Thymus (tissue), 11 donors: ENCODE results near the gene RAPGEF4. TPM values are rescaled to one million over a fixed set of nuclear protein-coding genes. Genes with fewer than 3 reads are reported as not detected.

Experiments used
- DNase-seq, 9 donors: peaks; one replicate each; pipeline ENCODE4 v3.0.0-alpha.2; 2013; ENCODE audit warnings: low spot score in 9 of 9, low read depth in 6 of 9, missing footprints in 1 of 9
- H3K27ac ChIP-seq, 2 donors: one replicate each; pipeline ENCODE4 v1.5.1; 2013; ENCODE audit warnings: control low read depth in 1 of 2, low read depth in 1 of 2, low read length in 1 of 2, mild to moderate bottlenecking in 1 of 2, moderate library complexity in 1 of 2
- H3K27me3 ChIP-seq, 2 donors: one replicate each; pipeline ENCODE4 v1.5.1; 2013; ENCODE audit warnings: low read length in 1 of 2; ENCODE audit not compliant: control insufficient read depth in 2 of 2, insufficient read depth in 1 of 2
- H3K36me3 ChIP-seq, 2 donors: one replicate each; pipeline ENCODE4 v1.5.1; 2013; ENCODE audit warnings: low read length in 1 of 2, mild to moderate bottlenecking in 1 of 2, moderate library complexity in 1 of 2; ENCODE audit not compliant: control insufficient read depth in 2 of 2, insufficient read depth in 2 of 2
- H3K4me1 ChIP-seq, 2 donors: one replicate each; pipeline ENCODE4 v1.5.1; 2013; ENCODE audit warnings: low read length in 2 of 2; ENCODE audit not compliant: control insufficient read depth in 2 of 2, insufficient read depth in 2 of 2
- H3K4me3 ChIP-seq, 2 donors: one replicate each; pipeline ENCODE4 v1.5.1; 2013; ENCODE audit warnings: low read length in 2 of 2, control low read depth in 1 of 2, mild to moderate bottlenecking in 1 of 2
- H3K9me3 ChIP-seq, 2 donors: one replicate each; pipeline ENCODE4 v1.5.1; 2013; ENCODE audit warnings: low read length in 1 of 2, mild to moderate bottlenecking in 1 of 2; ENCODE audit not compliant: control insufficient read depth in 2 of 2, insufficient read depth in 1 of 2
- WGBS: extraction: QIAGEN DNeasy Blood & Tissue Kit; methylation state at CpG from one replicate; pipeline ENCODE4 v1.1.7; 2013; 5-methylcytosine and 5-hydroxymethylcytosine counted together
- polyA plus RNA-seq: library from polyadenylated mRNA; stranded (reverse); fragments of 200-250 nt; gene quantifications from one replicate; pipeline ENCODE4 v1.2.3, GENCODE V29; 2013
- total RNA-seq: library from RNA; stranded (reverse); fragments of 120-200 nt; gene quantifications from one replicate; pipeline ENCODE4 v1.2.4, GENCODE V29; 2013
- donor health status: healthy.

The RAPGEF4 gene
- total and polyA plus RNA-seq, 2 donors = 2.0 to 3.6 TPM

- WGBS = 98% methylated on average over 6 of the region's 6 CpGs
- H3K27me3 ChIP-seq = no peaks in the 10 kb centered on the region
- no peaks in the 10 kb centered on the region for H3K36me3 ChIP-seq
- H3K9me3 ChIP-seq = no peaks in the 10 kb centered on the region
- no peak overlapping the region for H3K27ac ChIP-seq
- peaks cover 4 to 7% of the 10 kb centered on the region in 2 donors for H3K4me1 ChIP-seq
- no peak for DNase-seq
- no peak overlapping the region for H3K4me3 ChIP-seq
Measured at GRCh38 chr2:172921532-172922236, 186.0 kb downstream of the RAPGEF4 start.

GRCh38 chr2:172922306-172922705 lies 186.7 kb downstream of the RAPGEF4 start:
- no peaks in the 10 kb centered on the region for H3K36me3 ChIP-seq
- no peak overlapping the region for H3K27ac ChIP-seq
- peaks cover 0 to 3% of the 10 kb centered on the region in 2 donors for H3K4me1 ChIP-seq
- no peak for DNase-seq
- WGBS = 93% methylated on average over 2 of the region's 2 CpGs
- H3K4me3 ChIP-seq = no peak overlapping the region
- H3K9me3 ChIP-seq = no peaks in the 10 kb centered on the region
- H3K27me3 ChIP-seq = no peaks in the 10 kb centered on the region

- no peak overlapping the region for H3K27ac ChIP-seq
- no peaks in the 10 kb centered on the region for H3K4me1 ChIP-seq
- H3K36me3 ChIP-seq = no peaks in the 10 kb centered on the region
- 94% methylated on average over 4 of the region's 4 CpGs for WGBS
- H3K27me3 ChIP-seq = no peaks in the 10 kb centered on the region
- DNase-seq = no peak
- H3K9me3 ChIP-seq = no peaks in the 10 kb centered on the region
- H3K4me3 ChIP-seq = no peak overlapping the region
Measured at GRCh38 chr2:172922815-172923214, 187.2 kb downstream of the RAPGEF4 start.

GRCh38 chr2:172924097-172924660 lies 188.5 kb downstream of the RAPGEF4 start:
- no peaks in the 10 kb centered on the region for H3K27me3 ChIP-seq
- WGBS = 96% methylated on average over 4 of the region's 4 CpGs
- H3K36me3 ChIP-seq = no peaks in the 10 kb centered on the region
- DNase-seq = no peak
- no peak overlapping the region for H3K27ac ChIP-seq
- H3K9me3 ChIP-seq = no peaks in the 10 kb centered on the region
- H3K4me1 ChIP-seq = no peaks in the 10 kb centered on the region
- no peak overlapping the region for H3K4me3 ChIP-seq

GRCh38 chr2:172925600-172925999 lies 190.0 kb downstream of the RAPGEF4 start:
- H3K36me3 ChIP-seq = no peaks in the 10 kb centered on the region
- no peak overlapping the region for H3K27ac ChIP-seq
- H3K27me3 ChIP-seq = no peaks in the 10 kb centered on the region
- H3K9me3 ChIP-seq = no peaks in the 10 kb centered on the region
- H3K4me1 ChIP-seq = peaks cover 0 to 7% of the 10 kb centered on the region in 2 donors
- DNase-seq = no peak
- WGBS = 97% methylated on average over 2 of the region's 2 CpGs
- H3K4me3 ChIP-seq = no peak overlapping the region

GRCh38 chr2:172926785-172927640 lies 191.4 kb downstream of the RAPGEF4 start:
- no peak for DNase-seq
- Histone ChIP-seq H3K4me1 (peaks cover 6 to 17% of the 10 kb centered on the region in 2 donors), H3K9me3 (no peaks in the 10 kb centered on the region), H3K36me3 (no peaks in the 10 kb centered on the region), H3K4me3 (no peak overlapping the region), H3K27me3 (no peaks in the 10 kb centered on the region), H3K27ac (no peak overlapping the region)
- 98% methylated on average over 7 of the region's 7 CpGs for WGBS

- no peak for DNase-seq
- WGBS = 85% methylated on average over 8 of the region's 8 CpGs
- H3K4me3 ChIP-seq = no peak overlapping the region
- no peak overlapping the region for H3K27ac ChIP-seq
- H3K36me3 ChIP-seq = no peaks in the 10 kb centered on the region
- H3K9me3 ChIP-seq = no peaks in the 10 kb centered on the region
- no peaks in the 10 kb centered on the region for H3K27me3 ChIP-seq
- peaks cover 6 to 17% of the 10 kb centered on the region in 2 donors for H3K4me1 ChIP-seq
Measured at GRCh38 chr2:172927641-172928357, 192.2 kb downstream of the RAPGEF4 start.

GRCh38 chr2:172928756-172929155 lies 193.1 kb downstream of the RAPGEF4 start:
- no peaks in the 10 kb centered on the region for H3K9me3 ChIP-seq
- H3K4me1 ChIP-seq = peaks cover 6 to 17% of the 10 kb centered on the region in 2 donors
- no peak for DNase-seq
- H3K4me3 ChIP-seq = no peak overlapping the region
- H3K27ac ChIP-seq = no peak overlapping the region
- no peaks in the 10 kb centered on the region for H3K27me3 ChIP-seq
- 96% methylated on average over 2 of the region's 2 CpGs for WGBS
- no peaks in the 10 kb centered on the region for H3K36me3 ChIP-seq
